ENCODE data around the gene PPIF. TPM values are rescaled to one million over a fixed set of nuclear protein-coding genes. Genes with fewer than 3 reads are reported as not detected.

The PPIF gene
- 49.4 TPM for polyA plus RNA-seq (2013, experiment 1 of 2)
- polyA plus RNA-seq (2013, experiment 2 of 2): 50.7 TPM

GRCh38 chr10:79347226-79347893 is at the start of gene PPIF:
TSS of gene PPIF (plus strand) at chr10:79347469. CDS start at chr10:79347549, 80 bp downstream.
- peak within 1 kb of the TSS; percentile 90 for H4K91ac ChIP-seq (ENCODE audit: low read length)
- peak within 1 kb of the TSS; percentile 11 for H2AK5ac ChIP-seq (ENCODE audit: low read length, severe bottlenecking)
- peak within 1 kb of the TSS; percentile 96 for H3K9ac ChIP-seq (ENCODE audit: low read length)
- H3K23ac ChIP-seq (ENCODE audit: low read length in 2 of 2): peak within 1 kb of the TSS in 1 of 2 experiments; percentile 97
- peak within 1 kb of the TSS; percentile 85 to 90 for H3K4me3 ChIP-seq (ENCODE audit: insufficient read depth in 1 of 2, low read depth in 1 of 2, low read length in 2 of 2)
- H3K9me3 ChIP-seq (ENCODE audit: control insufficient read depth, low read length): no peaks in the 10 kb centered on the region
- H4K8ac ChIP-seq (ENCODE audit: low read length): peak within 1 kb of the TSS; percentile 83
- peaks cover 37% of the 10 kb centered on the region for H3K4me1 ChIP-seq (ENCODE audit: control insufficient read depth, insufficient read depth, low read depth, low read length)
- peaks cover 31% of the 10 kb centered on the region for H3K79me1 ChIP-seq (replicated peaks; ENCODE audit: low read length, poor library complexity, severe bottlenecking)
- H2BK120ac ChIP-seq (ENCODE audit: low read depth, low read length): peak within 1 kb of the TSS; percentile 83
- under 1% methylated on average over 69 of the region's 77 CpGs for WGBS
- peak within 1 kb of the TSS; percentile 81 for H2AFZ ChIP-seq (ENCODE audit: low read depth, low read length)
- H3K18ac ChIP-seq (ENCODE audit: low read depth in 1 of 2, low read length in 2 of 2): peak within 1 kb of the TSS; percentile 97 to 98
- peaks cover 36 to 38% of the 10 kb centered on the region in 2 experiments for H3K36me3 ChIP-seq (ENCODE audit: control insufficient read depth in 1 of 2, insufficient read depth in 2 of 2, low read depth in 1 of 2, low read length in 2 of 2)
- H2BK15ac ChIP-seq (ENCODE audit: low read depth, poor library complexity, severe bottlenecking): peak within 1 kb of the TSS; percentile 93
- peak within 1 kb of the TSS; percentile 76 to 98 for H3K14ac ChIP-seq (ENCODE audit: low read length in 2 of 2)
- peak within 1 kb of the TSS; percentile 94 to 95 for H3K4ac ChIP-seq (ENCODE audit: low read depth in 1 of 2, low read length in 2 of 2)
- no peaks in the 10 kb centered on the region for H3K27me3 ChIP-seq (ENCODE audit: control insufficient read depth in 1 of 2, insufficient read depth in 1 of 2, low read length in 2 of 2)
- H2BK5ac ChIP-seq (ENCODE audit: low read depth, low read length, poor library complexity, severe bottlenecking): peak within 1 kb of the TSS; percentile 88
- peak within 1 kb of the TSS; percentile 43 for H3K27ac ChIP-seq (ENCODE audit: low read length, poor library complexity, severe bottlenecking)
- peak; percentile 93 for DNase-seq
- H2BK12ac ChIP-seq (ENCODE audit: low read length in 2 of 2): peak within 1 kb of the TSS; percentile 55 to 89
- H3K4me2 ChIP-seq (ENCODE audit: low read length, poor library complexity, severe bottlenecking): peak within 1 kb of the TSS; percentile 98

GRCh38 chr10:79298403-79299244 is 48.6 kb upstream of the PPIF start:
- H3K23ac ChIP-seq (ENCODE audit: low read length in 2 of 2): peak overlapping the region in 1 of 2 experiments; percentile 9
- peak overlapping the region; percentile 89 for H4K91ac ChIP-seq (ENCODE audit: low read length)
- peak overlapping the region; percentile 77 for H2BK15ac ChIP-seq (ENCODE audit: low read depth, poor library complexity, severe bottlenecking)
- H3K27ac ChIP-seq (ENCODE audit: low read length, poor library complexity, severe bottlenecking): peak overlapping the region; percentile 77
- H2AFZ ChIP-seq (ENCODE audit: low read depth, low read length): no peak overlapping the region
- H3K9ac ChIP-seq (ENCODE audit: low read length): peak overlapping the region; percentile 68
- no peaks in the 10 kb centered on the region for H3K9me3 ChIP-seq (ENCODE audit: control insufficient read depth, low read length)
- peak overlapping the region in 1 of 2 experiments; percentile 32 for H3K4me3 ChIP-seq (ENCODE audit: insufficient read depth in 1 of 2, low read depth in 1 of 2, low read length in 2 of 2)
- peaks cover 88 to 94% of the 10 kb centered on the region in 2 experiments for H3K36me3 ChIP-seq (ENCODE audit: control insufficient read depth in 1 of 2, insufficient read depth in 2 of 2, low read depth in 1 of 2, low read length in 2 of 2)
- H3K27me3 ChIP-seq (ENCODE audit: control insufficient read depth in 1 of 2, insufficient read depth in 1 of 2, low read length in 2 of 2): no peaks in the 10 kb centered on the region
- H3K18ac ChIP-seq (ENCODE audit: low read depth in 1 of 2, low read length in 2 of 2): peak overlapping the region; percentile 25 to 85
- peaks cover 37% of the 10 kb centered on the region for H3K79me1 ChIP-seq (replicated peaks; ENCODE audit: low read length, poor library complexity, severe bottlenecking)
- H2AK5ac ChIP-seq (ENCODE audit: low read length, severe bottlenecking): no peak overlapping the region
- H2BK5ac ChIP-seq (ENCODE audit: low read depth, low read length, poor library complexity, severe bottlenecking): no peak overlapping the region
- peaks cover 35% of the 10 kb centered on the region for H3K4me1 ChIP-seq (ENCODE audit: control insufficient read depth, insufficient read depth, low read depth, low read length)
- H3K14ac ChIP-seq (ENCODE audit: low read length in 2 of 2): peak overlapping the region in 1 of 2 experiments; percentile 90
- peak overlapping the region; percentile 59 for H2BK120ac ChIP-seq (ENCODE audit: low read depth, low read length)
- H2BK12ac ChIP-seq (ENCODE audit: low read length in 2 of 2): peak overlapping the region; percentile 35 to 83
- peak; percentile 96 for DNase-seq
- peak overlapping the region; percentile 37 to 76 for H3K4ac ChIP-seq (ENCODE audit: low read depth in 1 of 2, low read length in 2 of 2)
- 54% methylated on average over 25 of the region's 27 CpGs for WGBS
- no peak overlapping the region for H3K4me2 ChIP-seq (ENCODE audit: low read length, poor library complexity, severe bottlenecking)
- H4K8ac ChIP-seq (ENCODE audit: low read length): peak overlapping the region; percentile 52

- Histone ChIP-seq H2BK15ac (ENCODE audit: low read depth, poor library complexity, severe bottlenecking) (no peak overlapping the region), H4K8ac (ENCODE audit: low read length) (no peak overlapping the region), H2BK5ac (ENCODE audit: low read depth, low read length, poor library complexity, severe bottlenecking) (no peak overlapping the region), H3K9me3 (ENCODE audit: control insufficient read depth, low read length) (no peaks in the 10 kb centered on the region), H3K79me1 (replicated peaks; ENCODE audit: low read length, poor library complexity, severe bottlenecking) (peaks cover 38% of the 10 kb centered on the region), H3K4ac (ENCODE audit: low read depth in 1 of 2, low read length in 2 of 2) (peak overlapping the region in 1 of 2 experiments; percentile 43), H3K4me1 (ENCODE audit: control insufficient read depth, insufficient read depth, low read depth, low read length) (peaks cover 32% of the 10 kb centered on the region), H2BK120ac (ENCODE audit: low read depth, low read length) (no peak overlapping the region), H3K4me3 (ENCODE audit: insufficient read depth in 1 of 2, low read depth in 1 of 2, low read length in 2 of 2) (peak overlapping the region in 1 of 2 experiments; percentile 32), H3K4me2 (ENCODE audit: low read length, poor library complexity, severe bottlenecking) (no peak overlapping the region), H3K9ac (ENCODE audit: low read length) (peak overlapping the region; percentile 68), H4K91ac (ENCODE audit: low read length) (no peak overlapping the region), H2BK12ac (ENCODE audit: low read length in 2 of 2) (peak overlapping the region; percentile 4 to 7), H3K36me3 (ENCODE audit: control insufficient read depth in 1 of 2, insufficient read depth in 2 of 2, low read depth in 1 of 2, low read length in 2 of 2) (peaks cover 88 to 94% of the 10 kb centered on the region in 2 experiments), H3K18ac (ENCODE audit: low read depth in 1 of 2, low read length in 2 of 2) (peak overlapping the region; percentile 25 to 85), H3K27me3 (ENCODE audit: control insufficient read depth in 1 of 2, insufficient read depth in 1 of 2, low read length in 2 of 2) (no peaks in the 10 kb centered on the region), H2AFZ (ENCODE audit: low read depth, low read length) (no peak overlapping the region), H3K14ac (ENCODE audit: low read length in 2 of 2) (peak overlapping the region in 1 of 2 experiments; percentile 69), H3K23ac (ENCODE audit: low read length in 2 of 2) (no peak overlapping the region), H3K27ac (ENCODE audit: low read length, poor library complexity, severe bottlenecking) (peak overlapping the region; percentile 77), H2AK5ac (ENCODE audit: low read length, severe bottlenecking) (no peak overlapping the region)
- peak; percentile 88 for DNase-seq
- WGBS: 42% methylated on average over 13 of the region's 13 CpGs
Measured at GRCh38 chr10:79299397-79300241, 47.6 kb upstream of the PPIF start.
